ENCODE measurements around the gene LRCH3.

LRCH3 gene

GRCh38 chr3:197794115-197794514, 3.1 kb downstream of the LRCH3 start:
- Histone ChIP-seq H2AFZ (ENCODE audit: low read depth, low read length) (no peak overlapping the region), H3K4me2 (ENCODE audit: insufficient read depth, low read length) (peak overlapping the region; percentile 88), H4K20me1 (ENCODE audit: insufficient read depth, low read length) (0 out of 2 replicates have a peak, but pooled peaks cover 10% of the 10 kb centered on the region), H3K9me3 (ENCODE audit: insufficient read depth, low read length, severe bottlenecking) (no peaks in the 10 kb centered on the region), H3K4me1 (ENCODE audit: insufficient read depth, low read length) (peaks cover 24% of the 10 kb centered on the region), H3K4me3 (ENCODE audit: low read depth in 1 of 2, low read length in 2 of 2) (no peak overlapping the region), H3K79me2 (ENCODE audit: insufficient read depth, low read length) (peaks cover 80% of the 10 kb centered on the region), H3K27ac (ENCODE audit: low read length) (no peak overlapping the region), H3K9ac (ENCODE audit: low read depth, low read length) (no peak overlapping the region), H3K36me3 (ENCODE audit: insufficient read depth, low read length) (no peaks in the 10 kb centered on the region; the same call in 1 of the 2 replicates), H3K27me3 (ENCODE audit: insufficient read depth, low read length, poor library complexity) (no peaks in the 10 kb centered on the region)
- no peak for TF ChIP-seq CTCF (IDR thresholded peaks at IDR 0.05; ENCODE audit: borderline replicate concordance, extremely low read depth, low read length, poor library complexity, severe bottlenecking)
- TF ChIP-seq EZH2 (IDR thresholded peaks at IDR 0.05; ENCODE audit: borderline replicate concordance, low read depth, low read length, severe bottlenecking) = no peak
- DNase-seq (no peak), ATAC-seq (ENCODE audit: insufficient read depth, low read depth) (no peak)

GRCh38 chr3:197795200-197795599, 4.1 kb downstream of the LRCH3 start:
- Histone ChIP-seq H3K27me3 (ENCODE audit: insufficient read depth, low read length, poor library complexity) (no peaks in the 10 kb centered on the region), H3K4me3 (ENCODE audit: low read depth in 1 of 2, low read length in 2 of 2) (no peak overlapping the region), H3K9ac (ENCODE audit: low read depth, low read length) (no peak overlapping the region), H3K36me3 (ENCODE audit: insufficient read depth, low read length) (no peaks in the 10 kb centered on the region; the same call in 1 of the 2 replicates), H4K20me1 (ENCODE audit: insufficient read depth, low read length) (0 out of 2 replicates have a peak, but pooled peaks cover 10% of the 10 kb centered on the region), H3K27ac (ENCODE audit: low read length) (no peak overlapping the region), H2AFZ (ENCODE audit: low read depth, low read length) (no peak overlapping the region), H3K9me3 (ENCODE audit: insufficient read depth, low read length, severe bottlenecking) (no peaks in the 10 kb centered on the region), H3K4me2 (ENCODE audit: insufficient read depth, low read length) (no peak overlapping the region), H3K79me2 (ENCODE audit: insufficient read depth, low read length) (peaks cover 91% of the 10 kb centered on the region), H3K4me1 (ENCODE audit: insufficient read depth, low read length) (peaks cover 24% of the 10 kb centered on the region)
- ATAC-seq (ENCODE audit: insufficient read depth, low read depth) (no peak), DNase-seq (no peak)
- TF ChIP-seq EZH2 (IDR thresholded peaks at IDR 0.05; ENCODE audit: borderline replicate concordance, low read depth, low read length, severe bottlenecking) (no peak), CTCF (IDR thresholded peaks at IDR 0.05; ENCODE audit: borderline replicate concordance, extremely low read depth, low read length, poor library complexity, severe bottlenecking) (no peak)

- ATAC-seq (ENCODE audit: insufficient read depth, low read depth) (no peak), DNase-seq (no peak)
- no peak for TF ChIP-seq EZH2 (IDR thresholded peaks at IDR 0.05; ENCODE audit: borderline replicate concordance, low read depth, low read length, severe bottlenecking)
- no peak for TF ChIP-seq CTCF (IDR thresholded peaks at IDR 0.05; ENCODE audit: borderline replicate concordance, extremely low read depth, low read length, poor library complexity, severe bottlenecking)
- Histone ChIP-seq H3K79me2 (ENCODE audit: insufficient read depth, low read length) (peaks cover 93% of the 10 kb centered on the region), H3K27ac (ENCODE audit: low read length) (no peak overlapping the region), H3K9me3 (ENCODE audit: insufficient read depth, low read length, severe bottlenecking) (no peaks in the 10 kb centered on the region), H3K36me3 (ENCODE audit: insufficient read depth, low read length) (no peaks in the 10 kb centered on the region; the same call in 1 of the 2 replicates), H3K4me2 (ENCODE audit: insufficient read depth, low read length) (no peak overlapping the region), H4K20me1 (ENCODE audit: insufficient read depth, low read length) (0 out of 2 replicates have a peak, but pooled peaks cover 10% of the 10 kb centered on the region), H3K9ac (ENCODE audit: low read depth, low read length) (no peak overlapping the region), H3K4me1 (ENCODE audit: insufficient read depth, low read length) (peaks cover 16% of the 10 kb centered on the region), H3K27me3 (ENCODE audit: insufficient read depth, low read length, poor library complexity) (no peaks in the 10 kb centered on the region), H3K4me3 (ENCODE audit: low read depth in 1 of 2, low read length in 2 of 2) (no peak overlapping the region), H2AFZ (ENCODE audit: low read depth, low read length) (no peak overlapping the region)
Measured at GRCh38 chr3:197796087-197796486, 5.0 kb downstream of the LRCH3 start.
